ENCODE results near the gene IGFL1.

DNA sequence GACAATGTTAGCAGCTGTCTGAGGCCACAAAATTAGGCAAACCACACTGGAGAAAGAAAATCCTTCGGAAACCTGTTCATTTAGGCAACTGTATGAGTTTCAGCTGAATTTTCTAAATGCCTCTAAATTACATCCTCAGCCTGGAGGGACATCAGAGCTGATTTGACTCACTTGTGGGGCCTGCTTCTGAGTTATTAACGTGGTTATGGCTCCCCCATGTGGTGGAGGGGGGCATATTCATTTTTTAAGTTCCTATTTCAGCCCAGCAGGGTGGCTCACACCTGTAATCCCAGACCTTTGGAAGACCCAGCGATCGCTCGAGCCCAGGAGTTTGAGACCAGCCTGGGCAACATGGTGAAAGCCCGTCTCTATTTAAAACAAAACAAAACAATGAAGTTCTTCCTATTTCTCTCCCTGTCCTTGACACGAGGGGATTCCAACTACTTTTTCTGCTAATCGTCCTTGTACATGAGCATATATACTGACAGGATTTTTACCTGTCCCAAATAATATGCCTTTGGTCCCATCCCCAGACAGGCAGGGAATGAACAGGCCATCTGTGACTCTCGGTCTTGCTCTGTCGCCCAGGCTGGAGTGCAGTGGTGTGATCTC, 35.8 kb downstream of the IGFL1 start:
- TF ChIP-seq EZH2 (IDR thresholded peaks at IDR 0.05; ENCODE audit: borderline replicate concordance, low read depth, low read length, poor library complexity, severe bottlenecking), result no peak
- TF ChIP-seq CTCF (conservative IDR thresholded peaks at IDR 0.05; ENCODE audit: low read depth, low read length), result peak; percentile 81
